Endothelial cell of umbilical vein (primary cell): ENCODE results near the gene CEBPB. TPM values are rescaled to one million over a fixed set of nuclear protein-coding genes. Genes with fewer than 3 reads are reported as not detected.

Experiments used
- BruUV-seq: library from RNA; stranded (reverse); fragments of 400-500 nt; replicated peaks from 2 replicates; lab custom pipeline; 2021; lab: Mats Ljungman, UMichigan
- CTCF ChIA-PET: fragments of 300-600, 350-600 bp; sonication (Branson Sonifier 250); formaldehyde crosslinking; loops from one replicate; lab custom pipeline; 2021; ENCODE audit warnings: antibody characterized with exemption, inconsistent platforms; lab: Charles Lee
- POLR2A ChIA-PET: fragments of 300-600, 350-600 bp; sonication (Branson Sonifier 250); formaldehyde crosslinking; loops from one replicate; lab custom pipeline; 2021; ENCODE audit warnings: antibody characterized with exemption, inconsistent platforms; lab: Charles Lee
- DNase-seq: peaks from one replicate; pipeline ENCODE4 v3.0.0-alpha.2; 2011; ENCODE audit warnings: low read depth, low spot score
- FAIRE-seq: peaks from 2 replicates; lab custom pipeline; 2011; peaks lifted over from hg19 to GRCh38; lab: Jason Lieb, UNC
- H2AFZ ChIP-seq: 2 replicates; pipeline ENCODE4 v1.6.0; 2012; ENCODE audit warnings: low read depth, low read length, control low read depth, inconsistent platforms
- H3K27ac ChIP-seq: 2 replicates; pipeline ENCODE4 v1.5.1; 2011; ENCODE audit warnings: low read depth, mild to moderate bottlenecking, control low read depth, low read length, moderate library complexity; ENCODE audit not compliant: insufficient read depth
- H3K27me3 ChIP-seq, 2 experiments: 2 replicates each; pipeline versions ENCODE4 v1.6.0 to v1.6.1; 2011; ENCODE audit warnings: low read length in 2 of 2, mixed read lengths in 1 of 2; ENCODE audit not compliant: control insufficient read depth in 2 of 2, insufficient read depth in 2 of 2
- H3K36me3 ChIP-seq, 2 experiments: 2 replicates in 1 of 2; 3 replicates in 1 of 2; pipeline ENCODE4 v1.5.1; 2011; ENCODE audit warnings: low read length in 2 of 2, mild to moderate bottlenecking in 1 of 2, moderate library complexity in 1 of 2; ENCODE audit not compliant: control insufficient read depth in 2 of 2, insufficient read depth in 2 of 2; ENCODE audit errors: extremely low read depth in 1 of 2
- H3K4me1 ChIP-seq: 3 replicates; pipeline ENCODE4 v1.5.1; 2011; ENCODE audit warnings: mild to moderate bottlenecking, low read length; ENCODE audit not compliant: control insufficient read depth, insufficient read depth; ENCODE audit errors: extremely low read depth
- H3K4me2 ChIP-seq: 2 replicates; pipeline ENCODE4 v1.6.1; 2011; ENCODE audit warnings: low read length, control low read depth, mixed read lengths; ENCODE audit not compliant: insufficient read depth
- H3K4me3 ChIP-seq, 3 experiments: fragments of 200-600 bp in 1 of 3; sonication (generic), shearing (Covaris generic) in 1 of 3; replicated peaks in 1 of 3; 2 replicates each; pipeline ENCODE4 v1.5.1; 2011 to 2016; ENCODE audit warnings: control low read depth in 3 of 3, low read length in 3 of 3, mild to moderate bottlenecking in 2 of 3, inconsistent platforms in 1 of 3, low read depth in 1 of 3, moderate library complexity in 1 of 3; ENCODE audit not compliant: insufficient read depth in 1 of 3
- H3K79me2 ChIP-seq: 2 replicates; pipeline ENCODE4 v1.6.0; 2012; ENCODE audit warnings: low read length, inconsistent platforms; ENCODE audit not compliant: control insufficient read depth, insufficient read depth
- H3K9ac ChIP-seq: replicated peaks from 2 replicates; pipeline ENCODE3; 2011; ENCODE audit warnings: low read length, control low read depth; ENCODE audit not compliant: insufficient read depth; ENCODE audit errors: extremely low read depth
- H3K9me1 ChIP-seq: replicated peaks from 3 replicates; pipeline ENCODE4 v1.6.0; 2011; ENCODE audit warnings: mild to moderate bottlenecking, low read length; ENCODE audit not compliant: control insufficient read depth, insufficient read depth; ENCODE audit errors: extremely low read depth
- H3K9me3 ChIP-seq: replicated peaks from 2 replicates; pipeline ENCODE4 v1.5.1; 2012; ENCODE audit warnings: low read length, inconsistent platforms; ENCODE audit not compliant: control insufficient read depth, insufficient read depth
- H4K20me1 ChIP-seq: replicated peaks from 2 replicates; pipeline ENCODE3; 2011; ENCODE audit warnings: mild to moderate bottlenecking, low read length; ENCODE audit not compliant: control insufficient read depth, insufficient read depth; ENCODE audit errors: extremely low read depth
- EZH2 ChIP-seq: IDR thresholded peaks from 2 replicates; pipeline ENCODE4 v1.6.1; 2012; ENCODE audit warnings: borderline replicate concordance, low read depth, mild to moderate bottlenecking, moderate library complexity, low read length, inconsistent platforms; ENCODE audit not compliant: severe bottlenecking
- FOS ChIP-seq: IDR thresholded peaks from 2 replicates; pipeline ENCODE4 v1.6.1; 2011; ENCODE audit warnings: mild to moderate bottlenecking, low read length, moderate library complexity, borderline replicate concordance; ENCODE audit not compliant: insufficient read depth
- GATA2 ChIP-seq: IDR thresholded peaks from 2 replicates; pipeline ENCODE4 v1.7.0; 2011; ENCODE audit warnings: low read depth, mild to moderate bottlenecking, moderate library complexity, mixed read lengths, low read length; ENCODE audit not compliant: insufficient read length, insufficient read depth
- JUN ChIP-seq: IDR thresholded peaks from 2 replicates; pipeline ENCODE4 v1.6.1; 2011; ENCODE audit warnings: borderline replicate concordance, low read depth; ENCODE audit not compliant: insufficient read length, insufficient read depth
- MYC ChIP-seq: IDR thresholded peaks from one replicate; pipeline ENCODE4 v1.6.1; 2011; ENCODE audit warnings: mild to moderate bottlenecking, low read depth, low read length
- POLR2A ChIP-seq: IDR thresholded peaks from 2 replicates; pipeline ENCODE4 v1.6.1; 2012; ENCODE audit warnings: low read depth, mild to moderate bottlenecking, control low read depth, low read length
- POLR2AphosphoS5 ChIP-seq: IDR thresholded peaks from 2 replicates; pipeline ENCODE4 v1.6.1; 2012; ENCODE audit warnings: low read depth, mild to moderate bottlenecking, control low read depth, low read length, moderate library complexity; ENCODE audit not compliant: insufficient read depth
- dilution Hi-C: fragments of 300-500 bp; cut with MboI; formaldehyde crosslinking; loops from one replicate; pipeline ENCODE4 v1.15.0; 2019; ENCODE audit warnings: low sequenced_read_pairs; ENCODE audit not compliant: extremely low pct_ligation_motif_present
- intact Hi-C: fragments of 100-400 bp; cut with micrococcal nuclease; formaldehyde crosslinking; loops from one replicate; pipeline ENCODE4 v1.10.0; 2022
- polyA plus RNA-seq, 4 experiments: library from polyadenylated mRNA; depleted of rRNA in 3 of 4; stranded (reverse) in 3 of 4; unstranded in 1 of 4; fragments of >200 nt; gene quantifications; 2 replicates each; pipeline versions ENCODE4 v1.2.1 to v1.2.3, GENCODE V29; 2011 to 2012; ENCODE audit warnings: missing spikeins in 1 of 4
- total RNA-seq: library from RNA; stranded (reverse); gene quantifications from 2 replicates; pipeline ENCODE4 v1.2.3, GENCODE V29; 2021
- TF ChIP-seq, protein P1 (sequence below), 2 donors: IDR thresholded peaks; 1 replicate in 1 of 2; 2 replicates in 1 of 2; pipeline ENCODE4 v1.5.1; 2011; ENCODE audit warnings: low read length in 2 of 2, mild to moderate bottlenecking in 2 of 2, moderate library complexity in 2 of 2, control low read depth in 1 of 2, inconsistent platforms in 1 of 2, low read depth in 1 of 2; ENCODE audit not compliant: insufficient read depth in 1 of 2; ENCODE audit errors: extremely low read depth in 1 of 2
- TF ChIP-seq, protein P2 (sequence below): IDR thresholded peaks from 2 replicates; pipeline ENCODE4 v1.6.1; 2011; ENCODE audit not compliant: insufficient read depth, insufficient read length

The CEBPB gene
- total and polyA plus RNA-seq, 2 donors (not counting 3 experiments of a cell fraction or from before 2014, with no cell fraction given) = 3.7 to 11.4 TPM

DNA sequence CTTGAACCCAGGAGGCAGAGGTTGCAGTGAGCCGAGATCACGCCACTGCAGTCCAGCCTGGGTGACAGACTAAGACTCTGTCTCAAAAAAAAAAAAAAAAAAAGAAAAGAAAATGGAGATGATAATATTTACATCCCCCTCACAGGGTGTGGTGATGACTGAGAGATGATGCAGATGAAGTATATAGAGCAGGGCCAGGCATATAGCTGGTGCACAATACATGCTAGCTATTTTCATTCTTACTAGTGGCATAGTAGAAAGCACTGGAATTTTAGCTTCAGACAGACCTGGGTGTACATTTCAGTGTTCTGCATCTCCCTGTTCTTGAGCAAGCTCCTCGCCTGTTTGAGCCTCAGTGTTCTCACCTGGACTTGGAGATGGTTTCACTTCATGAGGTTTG, 36.9 kb downstream of the CEBPB start:
- H3K4me2 ChIP-seq = no peak overlapping the region
- H3K9ac ChIP-seq = no peak overlapping the region
- H3K79me2 ChIP-seq = no peaks in the 10 kb centered on the region
- H3K9me1 ChIP-seq = no peaks in the 10 kb centered on the region
- H3K36me3 ChIP-seq = no peaks in the 10 kb centered on the region
- dilution Hi-C loops = no loop called here
- no peak overlapping the region for H3K4me3 ChIP-seq
- H4K20me1 ChIP-seq = no peaks in the 10 kb centered on the region
- no peak for DNase-seq
- H3K4me1 ChIP-seq = no peaks in the 10 kb centered on the region
- no peak for FAIRE-seq
- CTCF ChIA-PET = interaction anchor here (1.3 kb wide), 1 partner anchor 15 kb away, joined by 3 read pairs; no protein-coding TSS in a partner anchor
- no peaks in the 10 kb centered on the region for H3K27me3 ChIP-seq
- H2AFZ ChIP-seq = no peak overlapping the region
- H3K27ac ChIP-seq = no peak overlapping the region
- H3K9me3 ChIP-seq = no peaks in the 10 kb centered on the region
- intact Hi-C loops = no loop called here
- POLR2A ChIA-PET = no interaction called here
- TF ChIP-seq GATA2 (no peak), EZH2 (no peak), POLR2AphosphoS5 (no peak), JUN (no peak), POLR2A (no peak), FOS (no peak), MYC (no peak)
- TF ChIP-seq, protein P1, sequence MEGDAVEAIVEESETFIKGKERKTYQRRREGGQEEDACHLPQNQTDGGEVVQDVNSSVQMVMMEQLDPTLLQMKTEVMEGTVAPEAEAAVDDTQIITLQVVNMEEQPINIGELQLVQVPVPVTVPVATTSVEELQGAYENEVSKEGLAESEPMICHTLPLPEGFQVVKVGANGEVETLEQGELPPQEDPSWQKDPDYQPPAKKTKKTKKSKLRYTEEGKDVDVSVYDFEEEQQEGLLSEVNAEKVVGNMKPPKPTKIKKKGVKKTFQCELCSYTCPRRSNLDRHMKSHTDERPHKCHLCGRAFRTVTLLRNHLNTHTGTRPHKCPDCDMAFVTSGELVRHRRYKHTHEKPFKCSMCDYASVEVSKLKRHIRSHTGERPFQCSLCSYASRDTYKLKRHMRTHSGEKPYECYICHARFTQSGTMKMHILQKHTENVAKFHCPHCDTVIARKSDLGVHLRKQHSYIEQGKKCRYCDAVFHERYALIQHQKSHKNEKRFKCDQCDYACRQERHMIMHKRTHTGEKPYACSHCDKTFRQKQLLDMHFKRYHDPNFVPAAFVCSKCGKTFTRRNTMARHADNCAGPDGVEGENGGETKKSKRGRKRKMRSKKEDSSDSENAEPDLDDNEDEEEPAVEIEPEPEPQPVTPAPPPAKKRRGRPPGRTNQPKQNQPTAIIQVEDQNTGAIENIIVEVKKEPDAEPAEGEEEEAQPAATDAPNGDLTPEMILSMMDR (IDR thresholded peaks at IDR 0.05; ENCODE audit: extremely low read depth in 1 of 2, insufficient read depth in 1 of 2, low read depth in 1 of 2, low read length in 2 of 2) = no peak
- TF ChIP-seq, protein P2, sequence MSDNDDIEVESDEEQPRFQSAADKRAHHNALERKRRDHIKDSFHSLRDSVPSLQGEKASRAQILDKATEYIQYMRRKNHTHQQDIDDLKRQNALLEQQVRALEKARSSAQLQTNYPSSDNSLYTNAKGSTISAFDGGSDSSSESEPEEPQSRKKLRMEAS = no peak
- BruUV-seq = no TSS peak
